NCI-H1930 (cell line): Measurements from ENCODE around the gene NPHP1.
"Not testable (repeated sequence)": the region's sequence is repeated elsewhere in the genome, so short reads cannot be mapped to it uniquely, and the experiment has no call there.

ENCODE experiments used
- DNase-seq, 2 experiments: peaks; one replicate each; lab custom pipeline; 2025; lab: John Stamatoyannopoulos, UW

Gene NPHP1

GRCh38 chr2:110126906-110127305 lies 77.9 kb downstream of the NPHP1 start:
- DNase-seq, result no peak

DNA sequence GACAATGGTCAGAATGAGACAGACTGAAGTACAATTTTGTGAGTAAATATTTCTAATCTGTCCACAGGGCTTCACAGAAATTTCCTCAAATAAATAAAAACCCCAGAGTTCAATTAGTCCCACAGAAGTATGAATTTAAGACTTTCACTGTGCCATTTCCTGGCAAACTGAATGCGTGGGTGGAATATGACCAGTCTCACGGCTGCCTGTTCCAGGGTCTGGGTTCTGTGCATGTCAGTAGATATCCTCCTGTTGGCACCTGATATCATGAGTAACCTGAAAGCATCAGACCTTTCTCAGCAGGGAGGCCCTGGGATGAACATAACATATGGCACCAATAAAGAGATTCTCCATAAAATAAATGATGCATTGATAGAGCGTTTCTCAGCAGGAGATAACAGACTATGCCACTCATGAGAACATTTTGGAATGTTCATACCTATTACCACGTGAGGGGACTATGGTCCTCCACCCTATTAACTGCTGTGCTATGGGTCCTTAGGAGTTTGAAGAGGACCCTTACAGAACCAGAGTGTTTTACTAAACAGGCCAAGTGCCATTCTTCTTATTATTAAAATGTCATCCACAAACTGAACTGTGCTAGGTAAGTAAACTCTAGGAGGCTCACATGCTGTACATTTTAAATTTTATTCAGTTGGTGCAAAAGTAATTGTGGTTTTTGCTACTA lies 78.6 kb downstream of the NPHP1 start:
- DNase-seq, result no peak

- no peak for DNase-seq
Observed at GRCh38 chr2:110124939-110125691, 79.7 kb downstream of the NPHP1 start.

DNA sequence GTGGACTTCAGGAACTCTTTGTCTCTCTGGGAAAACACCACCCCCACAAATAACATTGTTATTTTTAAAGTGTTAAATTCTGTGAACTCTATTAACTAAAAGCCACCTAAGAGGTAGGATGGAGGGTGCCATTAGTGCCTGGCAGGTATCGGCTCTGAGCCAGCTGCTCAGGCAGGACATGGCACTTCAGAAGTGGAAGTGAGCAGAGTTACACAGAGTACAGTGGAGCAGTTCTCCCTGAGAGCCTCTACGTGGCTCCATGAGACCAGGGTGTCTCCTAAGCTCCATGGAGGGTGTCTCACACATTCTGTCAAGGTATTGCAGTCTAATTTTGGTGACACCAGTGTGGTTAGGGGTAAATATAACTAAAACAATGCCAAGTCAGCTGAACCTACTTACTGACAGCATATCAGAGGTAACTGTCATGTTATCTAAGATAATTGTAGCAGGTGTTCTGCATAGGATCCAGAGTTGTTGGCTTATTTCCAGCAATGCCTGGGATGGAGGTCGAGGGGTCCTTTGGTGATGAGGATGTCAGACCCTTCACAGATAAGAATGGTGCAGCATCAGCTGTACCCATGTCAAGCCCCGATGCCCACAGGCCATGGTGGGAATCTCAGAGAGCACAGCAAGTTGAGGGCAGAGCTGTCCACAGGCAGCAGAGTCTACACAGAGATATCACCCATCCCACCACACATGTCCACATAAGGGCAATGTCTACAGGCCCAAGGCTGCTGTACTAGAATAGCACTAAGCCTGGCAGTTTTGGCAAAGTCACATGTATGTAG lies 80.6 kb downstream of the NPHP1 start:
- no peak for DNase-seq

DNA sequence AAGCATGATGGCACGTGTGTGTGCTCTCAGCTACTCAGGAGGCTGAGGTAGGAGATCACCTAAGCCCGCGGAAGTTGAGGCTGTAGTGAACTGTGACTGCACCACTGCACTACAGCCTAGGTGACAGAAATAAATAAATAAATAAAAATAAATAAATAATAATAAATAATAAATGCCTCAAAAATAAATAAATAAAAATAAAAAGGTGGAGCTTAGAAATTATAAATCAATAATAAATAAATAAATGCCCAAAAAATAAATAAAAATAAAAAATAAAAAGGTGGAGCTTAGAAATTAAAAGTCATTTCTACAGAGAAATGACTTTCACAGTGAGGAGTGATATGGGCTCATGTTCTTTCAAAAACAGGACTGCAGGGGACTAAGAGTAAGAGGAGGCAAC lies 83.2 kb downstream of the NPHP1 start:
- DNase-seq, result no peak

DNA sequence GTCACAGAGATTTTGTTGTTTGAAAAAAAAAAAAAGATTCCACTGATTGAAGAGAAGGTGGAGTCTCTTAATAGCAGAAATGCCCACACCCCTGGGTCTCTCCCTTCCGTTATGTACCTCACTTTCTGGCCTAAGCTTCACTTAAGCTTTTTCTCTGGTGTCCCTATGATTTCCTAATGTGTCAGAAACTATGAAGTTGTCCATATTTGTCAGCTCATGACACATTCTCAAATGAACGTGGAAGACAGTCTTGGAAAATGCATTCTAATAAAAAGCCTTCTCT lies 83.8 kb downstream of the NPHP1 start:
- DNase-seq, result no peak

GRCh38 chr2:110120171-110121051 lies 84.4 kb downstream of the NPHP1 start:
- no peak for DNase-seq

DNA sequence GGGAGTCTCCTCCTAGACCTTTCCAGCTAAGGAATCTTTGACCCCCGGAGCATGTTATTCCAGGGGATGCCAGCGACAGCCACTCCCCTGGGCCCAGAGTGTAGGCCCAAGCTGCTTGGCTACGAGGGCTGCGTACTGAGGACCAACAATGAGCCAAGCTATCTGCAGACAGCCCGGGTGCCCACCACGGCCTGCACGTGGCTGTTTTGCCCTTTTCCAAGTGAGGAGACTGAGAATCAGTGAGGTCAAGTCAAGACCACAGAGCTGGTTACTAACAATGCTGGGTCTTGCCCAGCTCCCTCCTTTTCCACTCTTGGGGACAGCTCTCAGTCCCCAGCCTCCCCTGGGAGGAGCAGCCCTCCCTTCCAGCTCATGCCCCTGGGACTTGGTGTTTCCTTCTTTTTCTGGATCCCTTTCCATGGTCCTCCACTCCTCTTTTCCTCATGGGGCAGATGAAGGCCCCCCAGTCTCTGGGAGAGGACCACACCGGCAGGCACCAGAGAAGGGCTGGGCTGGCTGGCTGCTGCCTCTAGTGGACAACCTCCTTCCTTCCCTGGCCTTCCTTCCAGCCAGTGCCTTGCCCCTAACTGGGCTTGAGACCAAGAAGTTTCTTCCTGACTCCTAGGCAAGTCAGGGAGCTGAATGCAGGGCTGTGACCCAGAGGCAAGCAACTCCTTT lies 88.6 kb downstream of the NPHP1 start:
- DNase-seq, result no peak

- no peak for DNase-seq
Observed at GRCh38 chr2:110115291-110116032, 89.4 kb downstream of the NPHP1 start, which contains the start of gene MALL. Gene MALL, minus strand, starts transcription at chr2:110115822. Its CDS starts 30 bp downstream, at chr2:110115792.

- DNase-seq, result no peak
Observed at GRCh38 chr2:110114831-110115255, 90.0 kb downstream of the NPHP1 start.

DNA sequence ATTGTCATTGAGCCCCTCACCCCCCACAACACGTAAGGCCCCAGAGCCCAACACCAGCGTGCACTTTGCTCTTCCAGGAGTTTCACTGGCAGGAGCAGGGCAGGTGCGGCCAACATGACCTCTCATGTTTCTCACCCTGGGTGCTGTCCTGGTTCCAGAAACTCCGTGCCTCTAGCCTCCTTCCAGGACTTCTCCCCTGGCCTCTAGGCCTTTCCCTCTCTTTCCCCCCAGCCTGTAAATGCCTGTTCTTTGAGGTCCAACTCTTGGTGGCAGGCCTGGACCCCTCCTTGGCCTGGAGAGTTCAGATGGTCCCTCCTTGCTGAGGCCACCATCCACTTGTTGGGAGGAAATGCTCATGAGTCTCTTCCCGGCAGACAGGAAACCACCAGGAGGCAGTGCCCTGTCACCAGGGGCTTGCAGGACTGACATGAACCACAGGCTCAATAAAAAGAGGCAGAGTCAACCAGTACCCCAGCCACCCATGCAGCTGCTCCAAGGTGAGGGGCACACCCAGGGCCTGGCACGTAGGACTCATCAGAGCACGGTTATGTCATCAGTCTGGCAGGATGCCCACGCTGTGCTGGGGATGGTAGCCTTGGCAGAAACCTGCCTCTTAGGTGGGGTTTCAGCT lies 90.7 kb downstream of the NPHP1 start:
- no peak for DNase-seq

DNA sequence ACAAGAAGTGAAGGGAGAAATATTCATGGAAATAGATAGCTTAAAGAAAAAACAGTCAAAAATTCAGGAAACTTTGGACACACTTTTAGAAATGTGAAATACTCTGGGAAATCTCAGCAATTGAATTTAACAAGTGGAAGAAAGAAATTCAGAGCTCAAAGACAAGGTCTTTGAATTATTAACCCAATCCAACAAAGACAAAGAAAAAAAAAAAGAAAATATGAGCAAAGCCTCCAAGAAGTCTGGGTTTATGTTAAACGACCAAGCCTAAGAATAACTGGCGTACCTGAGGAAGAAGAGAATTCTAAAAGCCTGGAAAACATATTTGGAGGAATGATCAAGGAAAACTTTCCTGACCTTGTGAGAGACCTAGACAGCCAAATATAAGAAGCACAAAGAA lies 96.5 kb downstream of the NPHP1 start:
- not testable (repeated sequence) for DNase-seq

- no peak for DNase-seq
Observed at GRCh38 chr2:110107092-110108079, 97.4 kb downstream of the NPHP1 start.

DNA sequence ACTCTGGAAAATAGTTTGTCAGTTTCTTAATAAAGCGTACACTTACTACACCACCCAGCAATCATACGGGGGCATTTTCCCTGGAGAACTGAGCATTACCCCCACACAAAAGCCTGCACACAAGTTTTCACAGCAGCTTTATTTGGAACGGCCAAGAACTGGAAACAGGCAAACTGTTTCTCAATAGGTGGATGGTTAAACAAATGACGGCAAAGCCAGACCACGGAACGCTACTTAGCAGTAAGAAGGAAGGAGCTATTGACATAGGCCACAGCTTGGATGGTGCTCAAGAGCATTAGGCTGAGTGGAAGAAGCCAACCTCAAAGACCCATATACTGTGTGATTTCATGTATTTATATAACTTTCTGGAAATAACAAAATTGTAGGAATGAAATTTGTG lies 98.2 kb downstream of the NPHP1 start:
- DNase-seq, result no peak

- no peak for DNase-seq
Observed at GRCh38 chr2:110105608-110106467, 99.0 kb downstream of the NPHP1 start.

DNA sequence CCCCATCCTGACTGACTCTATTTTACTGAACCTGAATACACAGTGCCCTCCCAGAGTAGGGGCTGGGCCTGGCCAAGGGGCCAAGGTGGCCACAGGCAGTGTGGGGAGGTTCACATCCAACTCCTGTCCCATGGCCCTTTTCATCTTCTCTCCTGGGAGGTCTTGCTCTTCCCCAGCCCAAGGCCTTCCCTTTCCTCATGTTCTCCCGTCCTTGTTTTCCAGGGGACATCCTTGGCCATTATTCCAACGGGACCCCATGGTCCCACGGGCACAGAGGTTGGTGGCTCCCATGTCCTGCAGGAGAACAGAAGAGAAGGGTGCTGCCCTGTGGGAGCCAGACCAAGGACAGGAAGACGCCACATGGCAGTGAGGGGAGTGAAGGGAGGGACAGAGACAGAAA lies 99.6 kb downstream of the NPHP1 start:
- no peak for DNase-seq

DNA sequence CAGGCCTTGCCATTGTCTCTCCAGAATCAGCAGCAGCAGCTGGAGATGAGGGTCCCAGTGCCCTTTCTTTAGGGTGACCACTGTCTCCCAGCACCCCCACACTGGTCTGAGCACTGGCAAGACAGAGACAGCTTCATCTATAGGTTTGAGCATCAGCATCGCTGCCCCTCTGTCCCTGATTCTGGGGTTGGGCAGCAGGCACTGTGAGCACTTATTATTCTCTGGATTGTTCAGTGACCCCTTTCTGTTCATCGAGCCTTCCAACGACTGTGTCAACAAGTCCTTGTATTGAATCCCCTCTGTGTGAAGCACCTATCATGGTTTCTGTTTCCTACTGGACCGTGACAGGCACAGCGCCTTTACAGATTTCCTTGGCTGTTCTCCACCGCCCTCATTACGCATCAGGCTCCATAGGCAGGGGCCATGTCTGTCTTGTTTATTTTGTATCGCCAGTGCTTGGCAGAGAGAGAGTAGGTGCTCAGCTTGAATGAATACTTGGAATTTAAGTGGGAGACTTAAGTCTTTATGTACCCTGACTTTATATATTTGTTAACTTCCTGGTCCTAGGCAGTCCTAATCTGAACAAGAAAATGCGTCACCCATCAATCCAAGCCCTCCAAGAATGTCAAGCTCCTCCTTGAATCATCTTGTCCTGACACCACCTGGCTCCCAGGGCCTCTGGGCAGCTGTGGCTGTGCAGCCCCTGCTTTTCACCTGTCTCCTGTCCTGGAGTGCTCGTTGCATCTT lies 100.6 kb downstream of the NPHP1 start:
- DNase-seq, result no peak
